ENCODE results near the gene DMRTC1. TPM values are rescaled to one million over a fixed set of nuclear protein-coding genes. Genes with fewer than 3 reads are reported as not detected.

DMRTC1 gene, protein sequence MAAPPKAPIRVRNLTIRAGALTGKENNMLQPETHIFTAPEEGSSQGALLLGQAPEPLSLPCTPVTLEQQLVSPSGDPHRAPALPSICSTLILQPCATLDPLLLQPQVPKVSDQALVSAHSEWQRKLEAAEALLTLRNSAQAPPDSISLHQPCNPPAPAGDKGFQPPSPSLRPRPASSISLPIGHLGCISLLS
- not detected in 5 replicates for total RNA-seq (2022; extraction: Qiagen RNA extraction)

DNA sequence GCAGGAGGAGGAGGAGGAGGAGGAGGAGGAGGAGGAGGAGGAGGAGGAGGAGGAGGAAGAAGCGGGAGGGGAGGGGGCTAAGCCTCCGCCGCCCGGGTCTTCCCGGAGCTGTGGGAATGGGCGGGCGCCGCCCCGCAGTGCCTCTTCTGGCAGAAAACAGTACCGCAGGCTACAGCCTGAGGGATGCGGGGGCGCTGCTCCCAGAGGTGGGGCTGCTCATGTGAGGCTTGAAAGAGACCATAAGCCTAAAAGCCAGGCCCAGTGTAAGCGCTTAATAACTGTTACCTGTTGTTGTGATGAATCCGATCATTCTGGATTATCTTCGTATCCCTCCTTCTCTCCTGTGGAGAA is at the start of gene DMRTC1:
DMRTC1 (minus strand) TSS at position 19 of the 351 bp plus-strand sequence. CDS start 68,143 bp downstream, outside the sequence.

DNA sequence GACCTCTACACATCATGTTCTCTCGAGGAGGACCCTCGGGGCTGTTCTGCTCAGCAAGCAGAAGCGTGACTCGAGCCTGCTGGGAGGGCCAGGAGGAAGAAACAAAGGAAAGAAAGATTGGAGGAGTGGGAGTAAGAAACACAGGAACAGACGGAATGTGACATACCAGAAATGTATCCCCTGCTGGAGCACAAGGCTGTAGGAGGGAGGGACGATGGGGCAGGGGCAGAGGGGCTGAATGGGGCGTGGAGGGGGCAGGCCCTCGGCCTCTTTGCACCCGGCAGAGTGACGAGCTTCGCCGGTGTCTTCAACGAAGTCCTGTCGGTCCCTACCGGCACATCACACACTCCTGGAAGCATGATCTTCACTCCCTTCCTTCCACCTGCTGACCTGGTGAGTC is 5.7 kb downstream of the DMRTC1 start, which contains the start of gene FAM236A:
FAM236A (plus strand) TSS at position 301 of the 400 bp plus-strand sequence; CDS start at position 358, 57 bp downstream.

DNA sequence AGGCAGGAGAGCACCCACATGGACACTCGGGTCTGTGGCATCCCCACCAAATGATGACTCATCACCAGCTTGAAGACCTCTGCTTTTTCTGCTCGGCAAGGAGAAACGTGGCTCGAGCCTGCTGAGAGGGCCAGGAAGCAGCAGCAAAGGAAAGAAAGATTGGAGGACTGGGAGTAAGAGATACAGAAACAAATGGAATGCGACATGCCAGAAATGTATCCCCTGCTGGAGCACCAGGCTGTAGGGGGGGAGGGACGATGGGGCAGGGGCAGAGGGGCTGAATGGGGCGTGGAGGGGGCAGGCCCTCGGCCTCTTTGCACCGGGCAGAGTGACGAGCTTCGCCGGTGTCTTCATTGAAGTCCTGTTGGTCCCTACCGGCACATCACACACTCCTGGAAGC is 31.3 kb downstream of the DMRTC1 start, which contains the start of gene FAM236C:
FAM236C (plus strand) TSS at position 301 of the 400 bp plus-strand sequence. CDS start 100 bp downstream, outside the sequence.

Other genes with a start within 250 kb of the DMRTC1 start
- 24.0 to 31.5 TPM (median 29.1 TPM) in 5 replicates for gene PHKA1, start 229.5 kb downstream of the DMRTC1 start, total RNA-seq (2022; extraction: Qiagen RNA extraction)
- gene DMRTC1B, start 166.9 kb downstream of the DMRTC1 start, total RNA-seq (2022; extraction: Qiagen RNA extraction), result not detected in 5 replicates
- gene FAM236B, start 161.2 kb downstream of the DMRTC1 start, total RNA-seq (2022; extraction: Qiagen RNA extraction), result not detected in 5 replicates
- gene FAM236D, start 135.6 kb downstream of the DMRTC1 start, total RNA-seq (2022; extraction: Qiagen RNA extraction), result not detected in 5 replicates
- not detected in 5 replicates for gene FAM236C, start 31.2 kb downstream of the DMRTC1 start, total RNA-seq (2022; extraction: Qiagen RNA extraction)
- gene FAM236A, start 5.6 kb downstream of the DMRTC1 start, total RNA-seq (2022; extraction: Qiagen RNA extraction), result not detected in 5 replicates
- not detected in 5 replicates for gene PABPC1L2B, start 59.1 kb upstream of the DMRTC1 start, total RNA-seq (2022; extraction: Qiagen RNA extraction)
- not detected in 5 replicates for gene PABPC1L2A, start 135.7 kb upstream of the DMRTC1 start, total RNA-seq (2022; extraction: Qiagen RNA extraction)